GM23248 (cell line): Measurements from ENCODE around the gene PHF21A. TPM values are rescaled to one million over a fixed set of nuclear protein-coding genes. Genes with fewer than 3 reads are reported as not detected.

Source experiments
- DNase-seq: peaks from one replicate; pipeline ENCODE4 v3.0.0-alpha.2; 2015
- H2AFZ ChIP-seq: fragments of 200-600 bp; sonication (generic); 2 replicates; pipeline ENCODE4 v1.6.1; 2016; ENCODE audit warnings: antibody characterized with exemption
- H3F3A ChIP-seq: fragments of 200-600 bp; sonication (generic); 2 replicates; pipeline ENCODE4 v1.6.1; 2016; ENCODE audit warnings: mild to moderate bottlenecking, antibody characterized with exemption, mixed run types; ENCODE audit not compliant: insufficient read depth
- H3K27ac ChIP-seq: fragments of 200-600 bp; sonication (generic); 2 replicates; pipeline ENCODE4 v1.5.1; 2016; ENCODE audit warnings: mild to moderate bottlenecking
- H3K27me3 ChIP-seq: fragments of 200-600 bp; sonication (generic); replicated peaks from 2 replicates; pipeline ENCODE4 v1.6.1; 2016; ENCODE audit warnings: mild to moderate bottlenecking; ENCODE audit not compliant: insufficient read depth
- H3K36me3 ChIP-seq: fragments of 200-600 bp; sonication (generic); 2 replicates; pipeline ENCODE4 v1.6.1; 2016; ENCODE audit warnings: low read depth, mild to moderate bottlenecking
- H3K4me1 ChIP-seq: fragments of 200-600 bp; sonication (generic); 2 replicates; pipeline ENCODE4 v1.6.1; 2016; ENCODE audit warnings: mild to moderate bottlenecking; ENCODE audit not compliant: insufficient read depth
- H3K4me2 ChIP-seq: fragments of 200-600 bp; sonication (generic); one replicate; pipeline ENCODE4 v1.6.1; 2016; ENCODE audit warnings: mild to moderate bottlenecking; ENCODE audit not compliant: unreplicated experiment
- H3K4me3 ChIP-seq: fragments of 200-600 bp; sonication (generic); 2 replicates; pipeline ENCODE4 v1.5.1; 2016; ENCODE audit warnings: mild to moderate bottlenecking
- H3K79me2 ChIP-seq: fragments of 200-600 bp; sonication (generic); 2 replicates; pipeline ENCODE4 v1.6.1; 2016; ENCODE audit warnings: mild to moderate bottlenecking; ENCODE audit not compliant: insufficient read depth
- H3K9ac ChIP-seq: fragments of 200-600 bp; sonication (generic); 2 replicates; pipeline ENCODE4 v1.6.1; 2016; ENCODE audit warnings: mild to moderate bottlenecking
- H3K9me2 ChIP-seq: fragments of 200-600 bp; sonication (generic); 2 replicates; pipeline ENCODE4 v1.6.1; 2016; ENCODE audit warnings: mixed run types, mild to moderate bottlenecking, moderate library complexity; ENCODE audit not compliant: insufficient read depth
- H3K9me3 ChIP-seq: fragments of 200-600 bp; sonication (generic); one replicate; pipeline ENCODE4 v1.6.1; 2017; ENCODE audit warnings: low read depth
- H4K20me1 ChIP-seq: fragments of 200-600 bp; sonication (generic); 2 replicates; pipeline ENCODE4 v1.6.0; 2016; ENCODE audit not compliant: insufficient read depth
- EZH2 ChIP-seq: fragments of 200-600 bp; sonication (generic); IDR thresholded peaks from 2 replicates; pipeline ENCODE4 v1.6.1; 2018; ENCODE audit warnings: antibody characterized with exemption, mild to moderate bottlenecking; ENCODE audit not compliant: insufficient read depth, poor library complexity, severe bottlenecking
- EZH2phosphoT487 ChIP-seq: fragments of 200-600 bp; sonication (generic); IDR thresholded peaks from 2 replicates; pipeline ENCODE4 v1.6.1; 2018; ENCODE audit warnings: antibody characterized with exemption, moderate library complexity, mild to moderate bottlenecking, low read depth; ENCODE audit not compliant: insufficient read depth
- WGBS, 2 experiments: methylation state at CpG; one replicate each; pipeline ENCODE4 v1.1.6; 2015 to 2017; ENCODE audit warnings: low lambda C conversion rate in 2 of 2, low coverage in 1 of 2; ENCODE audit errors: missing lambda C conversion rate in 2 of 2; 5-methylcytosine and 5-hydroxymethylcytosine counted together
- in situ Hi-C: fragments of 300-500 bp; cut with MboI; formaldehyde crosslinking; loops from 2 replicates; pipeline ENCODE4 v1.15.0; 2020
- polyA plus RNA-seq: library from polyadenylated mRNA; unstranded; fragments of >200 nt; fragmentation: Nextera tagmentation; extraction: Ambion mirVana; gene quantifications from 2 replicates; pipeline ENCODE4 v1.2.1, GENCODE V29; 2016
- total RNA-seq: library from RNA; depleted of rRNA; stranded (reverse); fragments of >200 nt; shearing (Covaris generic); gene quantifications from 2 replicates; pipeline ENCODE4 v1.2.3, GENCODE V29; 2014

Gene PHF21A
- total and polyA plus RNA-seq, 2 experiments from 2014 or later, result 11.2 to 17.0 TPM

GRCh38 chr11:46075168-46075567 is 46.1 kb downstream of the PHF21A start:
- Histone ChIP-seq H3K4me1 (no peaks in the 10 kb centered on the region), H3K27ac (no peak overlapping the region), H3K4me2 (no peak overlapping the region), H3K9me3 (no peaks in the 10 kb centered on the region), H3K9ac (no peak overlapping the region), H3K79me2 (peaks cover 12% of the 10 kb centered on the region; the same call in 1 of the 2 replicates), H3K36me3 (0 out of 2 replicates have a peak, but pooled peaks cover 10% of the 10 kb centered on the region), H3K9me2 (no peaks in the 10 kb centered on the region), H3K4me3 (no peak overlapping the region), H3F3A (0 out of 2 replicates have a peak, but pooled peaks cover 6% of the 10 kb centered on the region), H2AFZ (no peak overlapping the region), H4K20me1 (no peaks in the 10 kb centered on the region; the same call in 1 of the 2 replicates), H3K27me3 (no peaks in the 10 kb centered on the region)
- in situ Hi-C loops, result no loop called here
- peak; percentile 30 for DNase-seq
- TF ChIP-seq EZH2 (no peak), EZH2phosphoT487 (no peak)
- WGBS, 2 experiments, result 65 to 70% methylated on average over 5 of the region's 5 CpGs

GRCh38 chr11:46073632-46074031 is 47.6 kb downstream of the PHF21A start:
- H3K4me2 ChIP-seq, result no peak overlapping the region
- peaks cover 7% of the 10 kb centered on the region; the same call in 1 of the 2 replicates for H3K4me1 ChIP-seq
- peaks cover 17% of the 10 kb centered on the region; the same call in 1 of the 2 replicates for H3K79me2 ChIP-seq
- in situ Hi-C loops, result no loop called here
- H3K36me3 ChIP-seq, result 0 out of 2 replicates have a peak, but pooled peaks cover 10% of the 10 kb centered on the region
- no peak overlapping the region for H3K27ac ChIP-seq
- H3K4me3 ChIP-seq, result no peak overlapping the region
- H3F3A ChIP-seq, result peaks cover 11% of the 10 kb centered on the region; the same call in 1 of the 2 replicates
- H4K20me1 ChIP-seq, result no peaks in the 10 kb centered on the region; the same call in 1 of the 2 replicates
- no peaks in the 10 kb centered on the region for H3K9me3 ChIP-seq
- no peaks in the 10 kb centered on the region for H3K9me2 ChIP-seq
- no peaks in the 10 kb centered on the region for H3K27me3 ChIP-seq
- H2AFZ ChIP-seq, result no peak overlapping the region
- DNase-seq, result no peak
- H3K9ac ChIP-seq, result no peak overlapping the region
- WGBS, 2 experiments, result 100% methylated on average over 1 of the region's 1 CpG
- no peak for TF ChIP-seq EZH2
- no peak for TF ChIP-seq EZH2phosphoT487

GRCh38 chr11:46072172-46072964 is 48.9 kb downstream of the PHF21A start:
- Histone ChIP-seq H3K4me3 (no peak overlapping the region), H3K27ac (no peak overlapping the region), H3K4me1 (peaks cover 7% of the 10 kb centered on the region; the same call in 1 of the 2 replicates), H3K4me2 (no peak overlapping the region), H3F3A (peaks cover 11% of the 10 kb centered on the region; the same call in 1 of the 2 replicates), H3K36me3 (0 out of 2 replicates have a peak, but pooled peaks cover 8% of the 10 kb centered on the region), H3K9ac (no peak overlapping the region), H4K20me1 (no peaks in the 10 kb centered on the region; the same call in 1 of the 2 replicates), H3K79me2 (peaks cover 17% of the 10 kb centered on the region; the same call in 1 of the 2 replicates), H3K9me2 (no peaks in the 10 kb centered on the region), H2AFZ (no peak overlapping the region), H3K9me3 (no peaks in the 10 kb centered on the region), H3K27me3 (no peaks in the 10 kb centered on the region)
- TF ChIP-seq EZH2 (no peak), EZH2phosphoT487 (no peak)
- WGBS, 2 experiments, result 70 to 72% methylated on average over 4 of the region's 4 CpGs
- no peak for DNase-seq
- in situ Hi-C loops, result no loop called here

GRCh38 chr11:46071091-46071490 is 50.2 kb downstream of the PHF21A start:
- Histone ChIP-seq H3K79me2 (peaks cover 17% of the 10 kb centered on the region; the same call in 1 of the 2 replicates), H3K27me3 (no peaks in the 10 kb centered on the region), H3F3A (peaks cover 9% of the 10 kb centered on the region; the same call in 1 of the 2 replicates), H3K36me3 (0 out of 2 replicates have a peak, but pooled peaks cover 10% of the 10 kb centered on the region), H3K27ac (no peak overlapping the region), H3K9ac (no peak overlapping the region), H2AFZ (no peak overlapping the region), H3K4me3 (no peak overlapping the region), H3K4me1 (peaks cover 7% of the 10 kb centered on the region; the same call in 1 of the 2 replicates), H3K4me2 (no peak overlapping the region), H4K20me1 (no peaks in the 10 kb centered on the region; the same call in 1 of the 2 replicates), H3K9me3 (no peaks in the 10 kb centered on the region), H3K9me2 (no peaks in the 10 kb centered on the region)
- WGBS, 2 experiments, result 94 to 100% methylated on average over 1 of the region's 1 CpG
- no peak for DNase-seq
- TF ChIP-seq EZH2 (no peak), EZH2phosphoT487 (no peak)
- in situ Hi-C loops, result no loop called here
